Activated CD8-positive, alpha-beta memory T cell treated with anti-CD3 and anti-CD28 coated beads, Interleukin-2, amount 50 U/mL, for 1 hour (primary cell): Measurements from ENCODE around the gene ARSA.
A peak's percentile ranks its signal among the peaks of the same experiment; 100 is the strongest.
"Not testable (repeated sequence)": the region's sequence is repeated elsewhere in the genome, so short reads cannot be mapped to it uniquely, and the experiment has no call there.

Experiments used
- DNase-seq: peaks from one replicate; pipeline ENCODE4 v3.0.0-alpha.2; 2020; ENCODE audit errors: extremely low read depth

The ARSA gene

GRCh38 chr22:50627642-50628542 is at the start of gene ARSA:
Gene ARSA, minus strand, starts transcription at chr22:50628152. Its CDS starts 373 bp downstream, at chr22:50627779.
- peak; percentile 26 for DNase-seq

- DNase-seq, result no peak
Observed at GRCh38 chr22:50676661-50677492, 48.9 kb upstream of the ARSA start.

GRCh38 chr22:50676180-50676636 is 48.3 kb upstream of the ARSA start:
- DNase-seq, result no peak

- no peak for DNase-seq
Observed at GRCh38 chr22:50675553-50676179, 47.7 kb upstream of the ARSA start.

- no peak for DNase-seq
Observed at GRCh38 chr22:50674606-50675552, 46.9 kb upstream of the ARSA start.

GRCh38 chr22:50674130-50674500 is 46.2 kb upstream of the ARSA start:
- DNase-seq, result no peak

- DNase-seq, result no peak
Observed at GRCh38 chr22:50673231-50674129, 45.5 kb upstream of the ARSA start.

- DNase-seq, result no peak
Observed at GRCh38 chr22:50672471-50673230, 44.7 kb upstream of the ARSA start, which contains the start of gene SHANK3. Gene SHANK3, plus strand, starts transcription at chr22:50672823.

GRCh38 chr22:50672041-50672440 is 44.1 kb upstream of the ARSA start:
- DNase-seq, result no peak

GRCh38 chr22:50671641-50672040 is 43.7 kb upstream of the ARSA start:
- DNase-seq, result no peak

GRCh38 chr22:50670914-50671538 is 43.1 kb upstream of the ARSA start:
- no peak for DNase-seq

- DNase-seq, result no peak
Observed at GRCh38 chr22:50670513-50670912, 42.6 kb upstream of the ARSA start.

- DNase-seq, result no peak
Observed at GRCh38 chr22:50665738-50666137, 37.8 kb upstream of the ARSA start.

GRCh38 chr22:50665212-50665611 is 37.3 kb upstream of the ARSA start:
- no peak for DNase-seq

- no peak for DNase-seq
Observed at GRCh38 chr22:50660306-50660705, 32.4 kb upstream of the ARSA start.

- DNase-seq, result not testable (repeated sequence)
Observed at GRCh38 chr22:50659711-50660110, 31.8 kb upstream of the ARSA start.

- no peak for DNase-seq
Observed at GRCh38 chr22:50657925-50658324, 30.0 kb upstream of the ARSA start.
